K562 (cell line): Measurements from ENCODE around the gene PYGB. TPM values are rescaled to one million over a fixed set of nuclear protein-coding genes. Genes with fewer than 3 reads are reported as not detected.

Source experiments
- ATF4 ChIP-seq: fragments of 450-650 bp; formaldehyde crosslinking; IDR thresholded peaks from 2 replicates; pipeline ENCODE4 v1.4.0; 2022; ENCODE audit warnings: mild to moderate bottlenecking, moderate library complexity
- BRD4 ChIP-seq: fragments of 200-600 bp; sonication (generic); IDR thresholded peaks from 2 replicates; pipeline ENCODE4 v1.6.1; 2017; ENCODE audit warnings: inconsistent platforms
- CHD7 ChIP-seq: fragments of 200-600 bp; sonication (generic); IDR thresholded peaks from one replicate; pipeline ENCODE4 v1.6.1; 2012; ENCODE audit warnings: mild to moderate bottlenecking, low read depth, low read length, inconsistent platforms
- CREM ChIP-seq: IDR thresholded peaks from 2 replicates; pipeline ENCODE4 v1.6.1; 2014; ENCODE audit warnings: antibody characterized with exemption, low read depth
- FOXK1 ChIP-seq: sonication (generic); formaldehyde crosslinking; IDR thresholded peaks from 2 replicates; pipeline ENCODE4 v1.8.0; 2022; ENCODE audit warnings: missing genetic modification reagents, mild to moderate bottlenecking, borderline replicate concordance
- GTF2F1 ChIP-seq: IDR thresholded peaks from 2 replicates; pipeline ENCODE4 v1.6.1; 2011; ENCODE audit warnings: low read depth, low read length, improper control_type of control experiment
- NFE2L1 ChIP-seq: fragments of 450-650 bp; IDR thresholded peaks from 2 replicates; pipeline ENCODE4 v1.6.1; 2016; ENCODE audit warnings: missing genetic modification characterization, low read depth, mild to moderate bottlenecking, missing compliant biosample characterization, moderate library complexity, borderline replicate concordance
- RBBP5 ChIP-seq: fragments of 200-600 bp; sonication (generic); IDR thresholded peaks from 2 replicates; pipeline ENCODE4 v1.6.1; 2012; ENCODE audit warnings: borderline replicate concordance, mild to moderate bottlenecking, low read length, control low read depth, inconsistent platforms; ENCODE audit not compliant: insufficient read depth, poor library complexity, severe bottlenecking
- ZNF124 ChIP-seq: sonication (generic); formaldehyde crosslinking; IDR thresholded peaks from 2 replicates; pipeline ENCODE4 v1.8.1; 2022; ENCODE audit warnings: missing genetic modification reagents
- ZNF324 ChIP-seq: fragments of 250-450 bp; sonication (Bioruptor Pico); IDR thresholded peaks from 2 replicates; pipeline ENCODE4 v1.4.0; 2020; ENCODE audit warnings: mild to moderate bottlenecking
- ZNF696 ChIP-seq: fragments of 250-450 bp; sonication (Bioruptor Pico); conservative IDR thresholded peaks from 2 replicates; pipeline ENCODE4 v1.4.0; 2020; ENCODE audit warnings: mild to moderate bottlenecking, moderate library complexity
- ZNF778 ChIP-seq: fragments of 450-650 bp; formaldehyde crosslinking; IDR thresholded peaks from 2 replicates; pipeline ENCODE4 v1.4.0; 2020; ENCODE audit warnings: mild to moderate bottlenecking, moderate library complexity
- polyA plus RNA-seq, 8 experiments: library from polyadenylated mRNA; depleted of rRNA in 4 of 8; stranded (reverse) in 5 of 8; unstranded in 3 of 8; fragments of >200 nt; fragmentation: Nextera tagmentation in 2 of 8; fragmentation: Illumina TruSeq in 1 of 8; extraction: Ambion mirVana in 2 of 8; extraction: Trizol in 1 of 8; gene quantifications; 2 replicates each; pipeline versions ENCODE4 v1.2.1 to v1.2.3, GENCODE V29; 2011 to 2014; ENCODE audit warnings: inconsistent platforms in 1 of 8, missing spikeins in 1 of 8
- total RNA-seq, 7 experiments: library from RNA; depleted of rRNA in 6 of 7; stranded (reverse); fragments of >200 nt in 6 of 7; fragmentation: Illumina TruSeq in 2 of 7; extraction: Trizol in 2 of 7; gene quantifications; 2 replicates each; pipeline versions ENCODE4 v1.2.1 to v1.2.3, GENCODE V29; 2011 to 2021; ENCODE audit warnings: low replicate concordance in 1 of 7

PYGB gene
- total and polyA plus RNA-seq, 9 of the 15 experiments (the other 6 are each of a cell fraction or from before 2014, with no cell fraction given): 0.34 to 18.0 (median 9.8) TPM

DNA sequence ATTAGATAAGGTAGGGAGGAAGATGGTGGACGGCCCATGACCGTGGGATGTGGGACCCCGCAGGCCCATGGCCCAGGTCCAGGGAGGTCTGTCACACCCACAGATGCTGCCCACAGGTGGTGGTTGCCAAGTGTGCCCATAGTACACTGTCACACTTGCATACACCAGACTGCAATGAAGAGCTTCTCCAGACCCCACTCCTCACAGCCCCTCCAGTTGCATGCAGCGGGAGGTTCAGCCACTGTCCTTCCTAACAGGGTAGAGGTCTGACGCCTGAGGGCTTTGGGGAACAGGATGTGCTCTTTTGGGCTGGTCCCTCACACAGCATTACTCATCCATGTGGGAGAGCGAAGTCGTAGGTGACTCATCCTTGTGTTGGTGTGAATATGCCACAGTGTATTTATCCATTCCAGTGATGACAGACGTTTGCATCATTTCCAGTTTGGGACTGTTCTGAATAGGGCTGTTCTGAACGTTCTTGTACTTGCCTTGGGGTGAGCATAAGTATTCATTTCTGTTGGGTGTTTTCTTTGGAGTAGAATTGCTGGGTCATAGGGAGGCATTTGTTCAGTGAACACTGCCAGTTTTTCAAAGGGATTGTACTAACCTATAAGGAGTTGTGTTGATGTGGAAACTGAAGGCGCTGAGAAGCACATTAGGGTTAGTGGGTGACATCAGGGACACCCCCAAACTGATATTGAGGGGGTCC, 10.1 kb upstream of the PYGB start (continued):
- no peak for TF ChIP-seq CHD7
- no peak for TF ChIP-seq ZNF778 (CRISPR knock-in tag)
- TF ChIP-seq RBBP5: no peak
- no peak for TF ChIP-seq ZNF696 (CRISPR knock-in tag)
- no peak for TF ChIP-seq NFE2L1 (tag)
- TF ChIP-seq ZNF124 (CRISPR knock-in tag): no peak
- TF ChIP-seq CREM: peak; percentile 76
- 0 out of 2 replicates have a peak, but pooled peaks have one; percentile 32 for TF ChIP-seq FOXK1
- TF ChIP-seq ATF4 (CRISPR knock-in tag): peak; percentile 95
- no peak for TF ChIP-seq ZNF324 (CRISPR knock-in tag)
- no peak for TF ChIP-seq GTF2F1
- peak; percentile 47 for TF ChIP-seq BRD4
- TF ChIP-seq, all 486 proteins: peak for 114
